HepG2 (cell line): ENCODE data around the gene ZBP1. TPM values are rescaled to one million over a fixed set of nuclear protein-coding genes. Genes with fewer than 3 reads are reported as not detected.

Source experiments
- HCFC1 ChIP-seq: fragments of 150-350 bp; IDR thresholded peaks from 2 replicates; pipeline ENCODE4 v1.6.1; 2014; ENCODE audit warnings: low read depth, low read length
- HNRNPL ChIP-seq: fragments of 200-400 bp; formaldehyde crosslinking; IDR thresholded peaks from 2 replicates; pipeline ENCODE4 v1.6.1; 2017; ENCODE audit warnings: mild to moderate bottlenecking, low read depth, low read length
- HOXA7 ChIP-seq: sonication (generic); formaldehyde crosslinking; IDR thresholded peaks from 2 replicates; pipeline ENCODE4 v1.8.1; 2022; ENCODE audit warnings: mild to moderate bottlenecking, missing genetic modification reagents, moderate library complexity
- MED1 ChIP-seq: sonication (generic); formaldehyde crosslinking; IDR thresholded peaks from 2 replicates; pipeline ENCODE4 v1.4.0; 2020; ENCODE audit warnings: missing genetic modification reagents
- MIER2 ChIP-seq: IDR thresholded peaks from 2 replicates; pipeline ENCODE4 v1.6.1; 2016; ENCODE audit warnings: missing biosample characterization, missing genetic modification reagents
- POLR2A ChIP-seq, 2 experiments: IDR thresholded peaks; 2 replicates each; pipeline ENCODE4 v1.6.1; 2011; ENCODE audit warnings: low read depth in 2 of 2, low read length in 2 of 2, mild to moderate bottlenecking in 1 of 2, moderate library complexity in 1 of 2; ENCODE audit not compliant: insufficient read depth in 1 of 2
- RARA ChIP-seq: IDR thresholded peaks from 2 replicates; pipeline ENCODE4 v1.6.1; 2016; ENCODE audit warnings: missing genetic modification reagents, missing compliant biosample characterization
- RBAK ChIP-seq: sonication (generic); formaldehyde crosslinking; IDR thresholded peaks from 2 replicates; pipeline ENCODE4 v1.5.1; 2020; ENCODE audit warnings: mild to moderate bottlenecking, missing genetic modification reagents
- SALL1 ChIP-seq: sonication (generic); formaldehyde crosslinking; IDR thresholded peaks from 2 replicates; pipeline ENCODE4 v1.8.0; 2022; ENCODE audit warnings: mild to moderate bottlenecking, missing genetic modification reagents
- SOX5 ChIP-seq: IDR thresholded peaks from 2 replicates; pipeline ENCODE4 v1.6.1; 2016; ENCODE audit warnings: borderline replicate concordance
- WIZ ChIP-seq: sonication (generic); formaldehyde crosslinking; IDR thresholded peaks from 2 replicates; pipeline ENCODE4 v1.5.1; 2020; ENCODE audit warnings: mild to moderate bottlenecking, missing genetic modification reagents
- XRCC5 ChIP-seq: fragments of 200-400 bp; formaldehyde crosslinking; optimal IDR thresholded peaks from 2 replicates; pipeline ENCODE3; 2017; ENCODE audit warnings: mild to moderate bottlenecking, low read length
- ZNF230 ChIP-seq: sonication (generic); formaldehyde crosslinking; IDR thresholded peaks from 2 replicates; pipeline ENCODE4 v1.4.0; 2020; ENCODE audit warnings: mild to moderate bottlenecking, missing genetic modification reagents
- ZNF24 ChIP-seq: fragments of 450-650 bp; IDR thresholded peaks from 2 replicates; pipeline ENCODE4 v1.6.1; 2017; ENCODE audit warnings: antibody characterized with exemption, mild to moderate bottlenecking
- ZNF331 ChIP-seq: sonication (generic); formaldehyde crosslinking; IDR thresholded peaks from 2 replicates; pipeline ENCODE4 v1.4.0; 2020; ENCODE audit warnings: missing genetic modification reagents
- ZNF546 ChIP-seq: sonication (generic); formaldehyde crosslinking; conservative IDR thresholded peaks from 2 replicates; pipeline ENCODE4 v1.8.1; 2023; ENCODE audit warnings: mild to moderate bottlenecking, missing genetic modification reagents
- ZNF660 ChIP-seq: sonication (generic); formaldehyde crosslinking; IDR thresholded peaks from 2 replicates; pipeline ENCODE4 v1.5.1; 2020; ENCODE audit warnings: mild to moderate bottlenecking, low read depth, missing genetic modification reagents, borderline replicate concordance
- ZNF850 ChIP-seq: sonication (generic); formaldehyde crosslinking; conservative IDR thresholded peaks from 2 replicates; pipeline ENCODE4 v1.9.0; 2021; ENCODE audit warnings: mild to moderate bottlenecking, missing genetic modification reagents
- polyA plus RNA-seq, 8 experiments: library from polyadenylated mRNA; depleted of rRNA in 3 of 8; stranded (reverse) in 7 of 8; unstranded in 1 of 8; fragments of >200 nt; fragmentation: Illumina TruSeq in 4 of 8; extraction: Trizol in 4 of 8; gene quantifications; 2 replicates each; pipeline versions ENCODE4 v1.2.1 to v1.2.3, GENCODE V29; 2011 to 2016; ENCODE audit warnings: low read depth in 4 of 8, missing spikeins in 1 of 8, mixed read lengths in 1 of 8; ENCODE audit not compliant: insufficient read depth in 1 of 8
- total RNA-seq, 5 experiments: library from RNA; depleted of rRNA; stranded (reverse); fragments of >200 nt; fragmentation: Illumina TruSeq; extraction: Trizol; gene quantifications; 2 replicates each; pipeline ENCODE4 v1.2.3, GENCODE V29; 2016; ENCODE audit warnings: low read depth in 1 of 5
- TF ChIP-seq, protein P1 (sequence below): IDR thresholded peaks from 2 replicates; pipeline ENCODE4 v1.6.1; 2016
- TF ChIP-seq, protein P2 (sequence below), 2 experiments: sonication (generic) in 1 of 2; formaldehyde crosslinking in 1 of 2; IDR thresholded peaks; 2 replicates each; pipeline versions ENCODE4 v1.5.1 to v1.6.1; 2011 to 2020; ENCODE audit warnings: borderline replicate concordance in 1 of 2, low read depth in 1 of 2, low read length in 1 of 2, mild to moderate bottlenecking in 1 of 2, missing genetic modification reagents in 1 of 2, moderate library complexity in 1 of 2
- TF ChIP-seq, protein P3 (sequence below): sonication (generic); formaldehyde crosslinking; IDR thresholded peaks from 2 replicates; pipeline ENCODE4 v1.4.0; 2020; ENCODE audit warnings: missing genetic modification reagents
- TF ChIP-seq, protein P4 (sequence below): sonication (generic); formaldehyde crosslinking; IDR thresholded peaks from 2 replicates; pipeline ENCODE4 v1.8.1; 2023; ENCODE audit warnings: missing genetic modification reagents, mild to moderate bottlenecking, borderline replicate concordance
- TF ChIP-seq, protein P5 (sequence below): sonication (generic); formaldehyde crosslinking; IDR thresholded peaks from 2 replicates; pipeline ENCODE4 v1.5.0; 2020; ENCODE audit warnings: missing genetic modification reagents, mild to moderate bottlenecking, borderline replicate concordance
- TF ChIP-seq, protein P6 (sequence below): sonication (generic); formaldehyde crosslinking; IDR thresholded peaks from 2 replicates; pipeline ENCODE4 v1.4.0; 2020; ENCODE audit warnings: mild to moderate bottlenecking, missing genetic modification reagents
- TF ChIP-seq, protein P7 (sequence below): sonication (generic); formaldehyde crosslinking; IDR thresholded peaks from 2 replicates; pipeline ENCODE4 v1.4.0; 2020; ENCODE audit warnings: mild to moderate bottlenecking, missing genetic modification reagents

The ZBP1 gene
- total and polyA plus RNA-seq, 2 of the 13 experiments (the other 11 are each of a cell fraction or from before 2014, with no cell fraction given): not detected

- TF ChIP-seq ZNF230 (CRISPR knock-in tag) (no peak), HNRNPL (no peak), RBAK (CRISPR knock-in tag) (no peak), MED1 (CRISPR knock-in tag) (no peak), HOXA7 (CRISPR knock-in tag) (no peak), ZNF660 (no peak), ZNF331 (CRISPR knock-in tag) (no peak), SOX5 (no peak), RARA (CRISPR knock-in tag) (no peak; the same call in 1 of the 2 replicates), XRCC5 (peak; percentile 28), ZNF24 (0 out of 2 replicates have a peak, but pooled peaks have one; percentile 14), MIER2 (CRISPR knock-in tag) (no peak), HCFC1 (0 out of 2 replicates have a peak, but pooled peaks have one; percentile 12), WIZ (CRISPR knock-in tag) (no peak), ZNF850 (CRISPR knock-in tag) (no peak), POLR2A (IDR thresholded peaks at IDR 0.05; ENCODE audit: insufficient read depth in 1 of 2, low read depth in 2 of 2, low read length in 2 of 2) (no peak), SALL1 (CRISPR knock-in tag) (peak; percentile 31; the same call in 1 of the 2 replicates), ZNF546 (CRISPR knock-in tag) (no peak)
- TF ChIP-seq, protein P1, sequence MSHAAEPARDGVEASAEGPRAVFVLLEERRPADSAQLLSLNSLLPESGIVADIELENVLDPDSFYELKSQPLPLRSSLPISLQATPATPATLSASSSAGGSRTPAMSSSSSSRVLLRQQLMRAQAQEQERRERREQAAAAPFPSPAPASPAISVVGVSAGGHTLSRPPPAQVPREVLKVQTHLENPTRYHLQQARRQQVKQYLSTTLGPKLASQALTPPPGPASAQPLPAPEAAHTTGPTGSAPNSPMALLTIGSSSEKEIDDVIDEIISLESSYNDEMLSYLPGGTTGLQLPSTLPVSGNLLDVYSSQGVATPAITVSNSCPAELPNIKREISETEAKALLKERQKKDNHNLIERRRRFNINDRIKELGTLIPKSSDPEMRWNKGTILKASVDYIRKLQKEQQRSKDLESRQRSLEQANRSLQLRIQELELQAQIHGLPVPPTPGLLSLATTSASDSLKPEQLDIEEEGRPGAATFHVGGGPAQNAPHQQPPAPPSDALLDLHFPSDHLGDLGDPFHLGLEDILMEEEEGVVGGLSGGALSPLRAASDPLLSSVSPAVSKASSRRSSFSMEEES: no peak
- TF ChIP-seq, protein P2, sequence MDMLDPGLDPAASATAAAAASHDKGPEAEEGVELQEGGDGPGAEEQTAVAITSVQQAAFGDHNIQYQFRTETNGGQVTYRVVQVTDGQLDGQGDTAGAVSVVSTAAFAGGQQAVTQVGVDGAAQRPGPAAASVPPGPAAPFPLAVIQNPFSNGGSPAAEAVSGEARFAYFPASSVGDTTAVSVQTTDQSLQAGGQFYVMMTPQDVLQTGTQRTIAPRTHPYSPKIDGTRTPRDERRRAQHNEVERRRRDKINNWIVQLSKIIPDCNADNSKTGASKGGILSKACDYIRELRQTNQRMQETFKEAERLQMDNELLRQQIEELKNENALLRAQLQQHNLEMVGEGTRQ (IDR thresholded peaks at IDR 0.05; ENCODE audit: low read depth, low read length): no peak
- TF ChIP-seq, protein P2 (CRISPR knock-in tag; IDR thresholded peaks at IDR 0.05; ENCODE audit: borderline replicate concordance): no peak
- TF ChIP-seq, protein P3, sequence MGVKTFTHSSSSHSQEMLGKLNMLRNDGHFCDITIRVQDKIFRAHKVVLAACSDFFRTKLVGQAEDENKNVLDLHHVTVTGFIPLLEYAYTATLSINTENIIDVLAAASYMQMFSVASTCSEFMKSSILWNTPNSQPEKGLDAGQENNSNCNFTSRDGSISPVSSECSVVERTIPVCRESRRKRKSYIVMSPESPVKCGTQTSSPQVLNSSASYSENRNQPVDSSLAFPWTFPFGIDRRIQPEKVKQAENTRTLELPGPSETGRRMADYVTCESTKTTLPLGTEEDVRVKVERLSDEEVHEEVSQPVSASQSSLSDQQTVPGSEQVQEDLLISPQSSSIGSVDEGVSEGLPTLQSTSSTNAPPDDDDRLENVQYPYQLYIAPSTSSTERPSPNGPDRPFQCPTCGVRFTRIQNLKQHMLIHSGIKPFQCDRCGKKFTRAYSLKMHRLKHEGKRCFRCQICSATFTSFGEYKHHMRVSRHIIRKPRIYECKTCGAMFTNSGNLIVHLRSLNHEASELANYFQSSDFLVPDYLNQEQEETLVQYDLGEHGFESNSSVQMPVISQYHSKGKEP: no peak
- TF ChIP-seq, protein P4, sequence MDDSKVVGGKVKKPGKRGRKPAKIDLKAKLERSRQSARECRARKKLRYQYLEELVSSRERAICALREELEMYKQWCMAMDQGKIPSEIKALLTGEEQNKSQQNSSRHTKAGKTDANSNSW: no peak
- TF ChIP-seq, protein P5, sequence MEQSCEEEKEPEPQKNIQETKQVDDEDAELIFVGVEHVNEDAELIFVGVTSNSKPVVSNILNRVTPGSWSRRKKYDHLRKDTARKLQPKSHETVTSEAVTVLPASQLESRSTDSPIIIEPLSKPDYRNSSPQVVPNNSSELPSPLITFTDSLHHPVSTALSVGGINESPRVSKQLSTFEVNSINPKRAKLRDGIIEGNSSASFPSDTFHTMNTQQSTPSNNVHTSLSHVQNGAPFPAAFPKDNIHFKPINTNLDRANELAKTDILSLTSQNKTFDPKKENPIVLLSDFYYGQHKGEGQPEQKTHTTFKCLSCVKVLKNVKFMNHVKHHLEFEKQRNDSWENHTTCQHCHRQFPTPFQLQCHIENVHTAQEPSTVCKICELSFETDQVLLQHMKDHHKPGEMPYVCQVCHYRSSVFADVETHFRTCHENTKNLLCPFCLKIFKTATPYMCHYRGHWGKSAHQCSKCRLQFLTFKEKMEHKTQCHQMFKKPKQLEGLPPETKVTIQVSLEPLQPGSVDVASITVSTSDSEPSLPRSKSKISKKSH: no peak
- TF ChIP-seq, protein P6, sequence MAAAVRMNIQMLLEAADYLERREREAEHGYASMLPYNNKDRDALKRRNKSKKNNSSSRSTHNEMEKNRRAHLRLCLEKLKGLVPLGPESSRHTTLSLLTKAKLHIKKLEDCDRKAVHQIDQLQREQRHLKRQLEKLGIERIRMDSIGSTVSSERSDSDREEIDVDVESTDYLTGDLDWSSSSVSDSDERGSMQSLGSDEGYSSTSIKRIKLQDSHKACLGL (CRISPR knock-in tag): no peak
- TF ChIP-seq, protein P7, sequence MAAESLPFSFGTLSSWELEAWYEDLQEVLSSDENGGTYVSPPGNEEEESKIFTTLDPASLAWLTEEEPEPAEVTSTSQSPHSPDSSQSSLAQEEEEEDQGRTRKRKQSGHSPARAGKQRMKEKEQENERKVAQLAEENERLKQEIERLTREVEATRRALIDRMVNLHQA (CRISPR knock-in tag): no peak
Observed at GRCh38 chr20:57573894-57574293, 46.3 kb downstream of the ZBP1 start (continued).
